Esophagus muscularis mucosa (tissue), 3 donors: ENCODE data around the gene PTGES.

Experiments
- CTCF ChIP-seq, 3 experiments: fragments of 200-600 bp in 2 of 3; fragments of 450-650 bp in 1 of 3; sonication (generic) in 2 of 3; IDR thresholded peaks; one replicate each; pipeline ENCODE4 v1.5.1; 2017 to 2019; ENCODE audit warnings: antibody characterized with exemption in 3 of 3, mild to moderate bottlenecking in 2 of 3, moderate library complexity in 1 of 3
- POLR2A ChIP-seq: fragments of 450-650 bp; IDR thresholded peaks from one replicate; pipeline ENCODE4 v1.6.1; 2017; ENCODE audit warnings: antibody characterized with exemption, moderate library complexity, mild to moderate bottlenecking, low read depth

- TF ChIP-seq CTCF (IDR thresholded peaks at IDR 0.05), result no peak
- no peak for TF ChIP-seq POLR2A
Measured at GRCh38 chr9:129714511-129715061, 38.3 kb downstream of the PTGES start.
